Skeletal muscle tissue (tissue), 4 donors: ENCODE results near the gene VCAM1. TPM values are rescaled to one million over a fixed set of nuclear protein-coding genes. Genes with fewer than 3 reads are reported as not detected.
A peak's percentile ranks its signal among the peaks of the same experiment; 100 is the strongest.
"Not testable (repeated sequence)": the region's sequence is repeated elsewhere in the genome, so short reads cannot be mapped to it uniquely, and the experiment has no call there.

Experiments used
- H3K27ac ChIP-seq: one replicate; pipeline ENCODE4 v1.7.0; 2013; ENCODE audit warnings: mild to moderate bottlenecking, low read depth, low read length, inconsistent platforms
- H3K27me3 ChIP-seq, 3 donors: one replicate each; pipeline ENCODE4 v1.7.0; 2013; ENCODE audit warnings: low read length in 3 of 3; ENCODE audit not compliant: control insufficient read depth in 3 of 3, insufficient read depth in 3 of 3
- H3K36me3 ChIP-seq, 3 donors: one replicate each; pipeline ENCODE4 v1.7.0; 2013; ENCODE audit warnings: low read length in 3 of 3; ENCODE audit not compliant: control insufficient read depth in 3 of 3, insufficient read depth in 3 of 3
- H3K4me1 ChIP-seq, 3 donors: one replicate each; pipeline ENCODE4 v1.7.0; 2013; ENCODE audit warnings: low read length in 3 of 3, mild to moderate bottlenecking in 3 of 3; ENCODE audit not compliant: control insufficient read depth in 3 of 3, insufficient read depth in 3 of 3
- H3K4me3 ChIP-seq, 3 donors: one replicate each; pipeline ENCODE4 v1.7.0; 2013; ENCODE audit warnings: low read length in 3 of 3
- H3K9ac ChIP-seq, 3 donors: one replicate each; pipeline ENCODE4 v1.7.0; 2013; ENCODE audit warnings: low read length in 3 of 3, mild to moderate bottlenecking in 3 of 3, moderate library complexity in 2 of 3, low read depth in 1 of 3
- H3K9me3 ChIP-seq, 3 donors: one replicate each; pipeline ENCODE4 v1.7.0; 2013; ENCODE audit warnings: low read length in 3 of 3; ENCODE audit not compliant: control insufficient read depth in 3 of 3
- total RNA-seq: library from RNA; depleted of rRNA; stranded (reverse); fragments of >200 nt; gene quantifications from one replicate; pipeline ENCODE4 v1.2.3, GENCODE V29; 2014
- donor health status: Osteomylitis.

Gene VCAM1
- total RNA-seq, 1 donor from 2014 or later = 26.1 TPM

GRCh38 chr1:100706296-100706695 lies 13.2 kb upstream of the VCAM1 start:
- H3K9ac ChIP-seq = no peak overlapping the region
- no peaks in the 10 kb centered on the region for H3K4me1 ChIP-seq
- no peak overlapping the region for H3K4me3 ChIP-seq
- H3K27me3 ChIP-seq = no peaks in the 10 kb centered on the region
- no peaks in the 10 kb centered on the region for H3K9me3 ChIP-seq
- H3K36me3 ChIP-seq = no peaks in the 10 kb centered on the region
- H3K27ac ChIP-seq = no peak overlapping the region

GRCh38 chr1:100706856-100707255 lies 12.7 kb upstream of the VCAM1 start:
- Histone ChIP-seq H3K27me3 (no peaks in the 10 kb centered on the region), H3K9ac (no peak overlapping the region), H3K4me1 (no peaks in the 10 kb centered on the region), H3K36me3 (no peaks in the 10 kb centered on the region), H3K9me3 (no peaks in the 10 kb centered on the region), H3K4me3 (no peak overlapping the region), H3K27ac (no peak overlapping the region)

GRCh38 chr1:100708476-100709062 lies 11.0 kb upstream of the VCAM1 start:
- Histone ChIP-seq H3K4me1 (no peaks in the 10 kb centered on the region), H3K36me3 (no peaks in the 10 kb centered on the region), H3K27me3 (no peaks in the 10 kb centered on the region), H3K27ac (no peak overlapping the region), H3K9ac (no peak overlapping the region), H3K9me3 (no peaks in the 10 kb centered on the region), H3K4me3 (no peak overlapping the region)

GRCh38 chr1:100710906-100711682 lies 8.4 kb upstream of the VCAM1 start:
- Histone ChIP-seq H3K9ac (no peak overlapping the region), H3K27me3 (no peaks in the 10 kb centered on the region), H3K4me3 (no peak overlapping the region), H3K9me3 (no peaks in the 10 kb centered on the region), H3K4me1 (no peaks in the 10 kb centered on the region), H3K36me3 (no peaks in the 10 kb centered on the region), H3K27ac (no peak overlapping the region)

GRCh38 chr1:100713027-100713426 lies 6.5 kb upstream of the VCAM1 start:
- not testable (repeated sequence) for H3K9me3 ChIP-seq, H3K27ac ChIP-seq, H3K27me3 ChIP-seq, H3K4me1 ChIP-seq, H3K9ac ChIP-seq, H3K4me3 ChIP-seq, H3K36me3 ChIP-seq

GRCh38 chr1:100713626-100714025 lies 5.9 kb upstream of the VCAM1 start:
- H3K27ac ChIP-seq = no peak overlapping the region
- H3K9me3 ChIP-seq = no peaks in the 10 kb centered on the region
- no peak overlapping the region for H3K4me3 ChIP-seq
- H3K4me1 ChIP-seq = no peaks in the 10 kb centered on the region
- H3K27me3 ChIP-seq = no peaks in the 10 kb centered on the region
- H3K9ac ChIP-seq = no peak overlapping the region
- no peaks in the 10 kb centered on the region for H3K36me3 ChIP-seq

GRCh38 chr1:100714599-100714998 lies 4.9 kb upstream of the VCAM1 start:
- H3K9ac ChIP-seq = no peak overlapping the region
- H3K9me3 ChIP-seq = no peaks in the 10 kb centered on the region
- H3K4me1 ChIP-seq = no peaks in the 10 kb centered on the region
- no peaks in the 10 kb centered on the region for H3K36me3 ChIP-seq
- no peaks in the 10 kb centered on the region for H3K27me3 ChIP-seq
- no peak overlapping the region for H3K27ac ChIP-seq
- H3K4me3 ChIP-seq = no peak overlapping the region

- Histone ChIP-seq H3K9ac (no peak overlapping the region), H3K9me3 (no peaks in the 10 kb centered on the region), H3K27me3 (no peaks in the 10 kb centered on the region), H3K4me3 (no peak overlapping the region), H3K4me1 (peaks cover 0 to 1% (median 0%) of the 10 kb centered on the region in 3 donors), H3K27ac (no peak overlapping the region), H3K36me3 (no peaks in the 10 kb centered on the region)
Measured at GRCh38 chr1:100717218-100717617, 2.3 kb upstream of the VCAM1 start.

GRCh38 chr1:100718581-100718980 lies 961 bp upstream of the VCAM1 start:
- H3K27ac ChIP-seq = no peak overlapping the region
- H3K9ac ChIP-seq = no peak overlapping the region
- no peaks in the 10 kb centered on the region for H3K27me3 ChIP-seq
- no peaks in the 10 kb centered on the region for H3K36me3 ChIP-seq
- peaks cover 0 to 3% (median 0%) of the 10 kb centered on the region in 3 donors for H3K4me1 ChIP-seq
- H3K9me3 ChIP-seq = no peaks in the 10 kb centered on the region
- no peak overlapping the region for H3K4me3 ChIP-seq

GRCh38 chr1:100720101-100720500 lies 559 bp downstream of the VCAM1 start:
- H3K27ac ChIP-seq = no peak overlapping the region
- H3K4me1 ChIP-seq = peaks cover 0 to 3% (median 0%) of the 10 kb centered on the region in 3 donors
- peak overlapping the region in 2 of 3 donors; percentile 42 to 65 for H3K4me3 ChIP-seq
- no peaks in the 10 kb centered on the region for H3K27me3 ChIP-seq
- no peaks in the 10 kb centered on the region for H3K36me3 ChIP-seq
- no peak overlapping the region for H3K9ac ChIP-seq
- no peaks in the 10 kb centered on the region for H3K9me3 ChIP-seq
